Urothelium cell line (cell line): Measurements from ENCODE around the gene SCTR.
"Not testable (repeated sequence)": the region's sequence is repeated elsewhere in the genome, so short reads cannot be mapped to it uniquely, and the experiment has no call there.

Source experiments
- DNase-seq: peaks from one replicate; pipeline ENCODE4 v3.0.0; 2011; ENCODE audit warnings: low spot score, mixed read lengths
- FAIRE-seq: peaks from 2 replicates; lab custom pipeline; 2011; peaks lifted over from hg19 to GRCh38; lab: Jason Lieb, UNC

SCTR gene

GRCh38 chr2:119419065-119419464 lies 105.2 kb downstream of the SCTR start:
- no peak for FAIRE-seq
- DNase-seq = no peak

- FAIRE-seq (no peak), DNase-seq (no peak)
These were observed 106.4 kb downstream of the SCTR start for GRCh38 chr2:119417908-119418307.

GRCh38 chr2:119416299-119416923 lies 107.9 kb downstream of the SCTR start:
- FAIRE-seq = no peak
- no peak for DNase-seq

GRCh38 chr2:119415630-119416029 lies 108.7 kb downstream of the SCTR start:
- FAIRE-seq (no peak), DNase-seq (no peak)

- DNase-seq = no peak
- no peak for FAIRE-seq
These were observed 109.4 kb downstream of the SCTR start for GRCh38 chr2:119414894-119415293.

GRCh38 chr2:119409506-119409905 lies 114.8 kb downstream of the SCTR start:
- DNase-seq = no peak
- FAIRE-seq = peak; percentile 17

GRCh38 chr2:119408221-119408619 lies 116.1 kb downstream of the SCTR start:
- FAIRE-seq (no peak), DNase-seq (no peak)

- peak; percentile 86 for FAIRE-seq
- DNase-seq = peak; percentile 82
These were observed 116.7 kb downstream of the SCTR start for GRCh38 chr2:119407430-119408220.

GRCh38 chr2:119405151-119405550 lies 119.1 kb downstream of the SCTR start:
- DNase-seq (no peak), FAIRE-seq (no peak)

- peak; percentile 65 for FAIRE-seq
These were observed 120.7 kb downstream of the SCTR start for GRCh38 chr2:119403618-119404017.

GRCh38 chr2:119402645-119403560 lies 121.4 kb downstream of the SCTR start:
- FAIRE-seq (peak; percentile 17), DNase-seq (no peak)

More at GRCh38 chr2:119403618-119404017, 120.7 kb downstream of the SCTR start:
- not testable (repeated sequence) for DNase-seq

GRCh38 chr2:119402106-119402505 lies 122.2 kb downstream of the SCTR start:
- no peak for DNase-seq

GRCh38 chr2:119397196-119397595 lies 127.1 kb downstream of the SCTR start:
- no peak for DNase-seq
- FAIRE-seq = no peak

More at GRCh38 chr2:119402106-119402505, 122.2 kb downstream of the SCTR start:
- FAIRE-seq = no peak

GRCh38 chr2:119393971-119394748 lies 130.1 kb downstream of the SCTR start:
- FAIRE-seq (no peak), DNase-seq (no peak)
